WTC11 (cell line): ENCODE data around the gene CRBN. TPM values are rescaled to one million over a fixed set of nuclear protein-coding genes. Genes with fewer than 3 reads are reported as not detected.

Experiments used
- ATAC-seq: fragments of 200-7000 bp; cut with Tn5 transposase; 2 replicates; pipeline ENCODE4 v1.10.0; 2021; ENCODE audit warnings: mild to moderate bottlenecking, moderate library complexity
- CTCF ChIA-PET: fragments of 300-600 bp; sonication (Branson Sonifier 250); formaldehyde crosslinking; loops from one replicate; lab custom pipeline; 2021; ENCODE audit warnings: antibody characterized with exemption; lab: Charles Lee
- POLR2A ChIA-PET: fragments of 350-600 bp; sonication (Branson Sonifier 250); formaldehyde crosslinking; loops from one replicate; lab custom pipeline; 2021; ENCODE audit warnings: antibody characterized with exemption; lab: Charles Lee
- DNase-seq: peaks from one replicate; pipeline ENCODE4 v3.0.0; 2021; ENCODE audit warnings: low spot score
- H3K27ac Mint-ChIP-seq: 2 replicates; pipeline ENCODE4 v1.8.0; 2021; ENCODE audit warnings: mixed read lengths
- H3K27me3 Mint-ChIP-seq: 2 replicates; pipeline ENCODE4 v1.8.0; 2021; ENCODE audit warnings: low read depth, mild to moderate bottlenecking, moderate library complexity, mixed read lengths
- H3K36me3 Mint-ChIP-seq: 2 replicates; pipeline ENCODE4 v1.8.0; 2021; ENCODE audit warnings: mixed read lengths
- H3K4me1 Mint-ChIP-seq: 2 replicates; pipeline ENCODE4 v1.8.0; 2022; ENCODE audit warnings: mixed read lengths
- H3K4me3 Mint-ChIP-seq: 2 replicates; pipeline ENCODE4 v1.8.0; 2021; ENCODE audit warnings: mild to moderate bottlenecking, moderate library complexity, mixed read lengths
- H3K9me3 Mint-ChIP-seq: 2 replicates; pipeline ENCODE4 v1.8.0; 2021; ENCODE audit warnings: mixed read lengths
- ATF1 ChIP-seq: sonication (generic); formaldehyde crosslinking; IDR thresholded peaks from 2 replicates; pipeline ENCODE4 v1.8.1; 2023; ENCODE audit warnings: mild to moderate bottlenecking, moderate library complexity, missing genetic modification reagents
- ATF3 ChIP-seq: sonication (generic); formaldehyde crosslinking; conservative IDR thresholded peaks from 2 replicates; pipeline ENCODE4 v1.8.1; 2022; ENCODE audit warnings: mild to moderate bottlenecking, missing genetic modification reagents
- E2F1 ChIP-seq: sonication (generic); formaldehyde crosslinking; IDR thresholded peaks from 2 replicates; pipeline ENCODE4 v1.8.0; 2022; ENCODE audit warnings: mild to moderate bottlenecking, missing genetic modification reagents
- E2F4 ChIP-seq: sonication (generic); formaldehyde crosslinking; IDR thresholded peaks from 2 replicates; pipeline ENCODE4 v1.8.1; 2022; ENCODE audit warnings: low read depth, mild to moderate bottlenecking, moderate library complexity, missing genetic modification reagents, borderline replicate concordance
- ELF4 ChIP-seq: sonication (generic); formaldehyde crosslinking; IDR thresholded peaks from 2 replicates; pipeline ENCODE4 v1.8.1; 2022; ENCODE audit warnings: low read depth, mild to moderate bottlenecking, moderate library complexity, missing genetic modification reagents
- ESRRA ChIP-seq: sonication (generic); formaldehyde crosslinking; IDR thresholded peaks from 2 replicates; pipeline ENCODE4 v1.8.1; 2022; ENCODE audit warnings: mild to moderate bottlenecking, missing genetic modification reagents, borderline replicate concordance
- IRF1 ChIP-seq: sonication (generic); formaldehyde crosslinking; IDR thresholded peaks from 2 replicates; pipeline ENCODE4 v1.8.0; 2023; ENCODE audit warnings: missing genetic modification reagents
- KAT7 ChIP-seq: sonication (generic); formaldehyde crosslinking; IDR thresholded peaks from 2 replicates; pipeline ENCODE4 v1.8.1; 2023; ENCODE audit warnings: missing genetic modification reagents, mild to moderate bottlenecking, borderline replicate concordance
- MAX ChIP-seq: sonication (generic); formaldehyde crosslinking; IDR thresholded peaks from 2 replicates; pipeline ENCODE4 v1.8.0; 2022; ENCODE audit warnings: mild to moderate bottlenecking, missing genetic modification reagents
- MLX ChIP-seq: sonication (generic); formaldehyde crosslinking; IDR thresholded peaks from 2 replicates; pipeline ENCODE4 v1.8.1; 2023; ENCODE audit warnings: mild to moderate bottlenecking, missing genetic modification reagents, moderate library complexity
- MXD4 ChIP-seq: fragments of 250-450 bp; sonication (Bioruptor Pico); IDR thresholded peaks from 2 replicates; pipeline ENCODE4 v1.8.0; 2021; ENCODE audit warnings: mild to moderate bottlenecking, moderate library complexity, borderline replicate concordance
- MYBL2 ChIP-seq: sonication (generic); formaldehyde crosslinking; IDR thresholded peaks from 2 replicates; pipeline ENCODE4 v1.8.1; 2023; ENCODE audit warnings: mild to moderate bottlenecking, moderate library complexity, missing genetic modification reagents
- RELA ChIP-seq: sonication (generic); formaldehyde crosslinking; IDR thresholded peaks from 2 replicates; pipeline ENCODE4 v1.8.1; 2022; ENCODE audit warnings: missing genetic modification reagents, mild to moderate bottlenecking, borderline replicate concordance
- SMAD4 ChIP-seq: sonication (generic); formaldehyde crosslinking; IDR thresholded peaks from 2 replicates; pipeline ENCODE4 v1.8.0; 2022; ENCODE audit warnings: mild to moderate bottlenecking, missing genetic modification reagents
- SP1 ChIP-seq: sonication (generic); formaldehyde crosslinking; conservative IDR thresholded peaks from 2 replicates; pipeline ENCODE4 v1.8.1; 2022; ENCODE audit warnings: missing genetic modification reagents
- ZBTB43 ChIP-seq: sonication (generic); formaldehyde crosslinking; IDR thresholded peaks from 2 replicates; pipeline ENCODE4 v1.8.1; 2023; ENCODE audit warnings: mild to moderate bottlenecking, missing genetic modification reagents
- ZNF121 ChIP-seq: sonication (generic); formaldehyde crosslinking; IDR thresholded peaks from 2 replicates; pipeline ENCODE4 v1.8.0; 2023; ENCODE audit warnings: missing genetic modification reagents
- ZNF138 ChIP-seq: sonication (generic); formaldehyde crosslinking; conservative IDR thresholded peaks from 2 replicates; pipeline ENCODE4 v1.8.1; 2022; ENCODE audit warnings: mild to moderate bottlenecking, moderate library complexity, missing genetic modification reagents
- ZNF219 ChIP-seq: sonication (generic); formaldehyde crosslinking; IDR thresholded peaks from 2 replicates; pipeline ENCODE4 v1.8.0; 2023; ENCODE audit warnings: missing genetic modification reagents, mild to moderate bottlenecking, borderline replicate concordance
- ZNF396 ChIP-seq: fragments of 250-450 bp; sonication (Bioruptor Pico); IDR thresholded peaks from 2 replicates; pipeline ENCODE4 v1.8.0; 2021; ENCODE audit warnings: mild to moderate bottlenecking, moderate library complexity, borderline replicate concordance
- ZNF512 ChIP-seq: sonication (generic); formaldehyde crosslinking; IDR thresholded peaks from 2 replicates; pipeline ENCODE4 v1.8.1; 2022; ENCODE audit warnings: missing genetic modification reagents, borderline replicate concordance
- ZSCAN18 ChIP-seq: fragments of 250-450 bp; sonication (Bioruptor Pico); IDR thresholded peaks from 2 replicates; pipeline ENCODE4 v2.1.2; 2022; ENCODE audit warnings: mild to moderate bottlenecking, moderate library complexity
- total RNA-seq: library from RNA; stranded (reverse); gene quantifications from 3 replicates; pipeline ENCODE4 v1.2.3, GENCODE V29; 2021

CRBN gene
- total RNA-seq, 1 experiment from 2014 or later: 24.4 TPM

GRCh38 chr3:3221528-3221927, 42.0 kb upstream of the CRBN start (continued):
- TF ChIP-seq ZNF219 (no peak), RELA (no peak), ZNF512 (CRISPR knock-in tag) (no peak), MLX (CRISPR knock-in tag) (no peak), ZBTB43 (no peak), ZNF138 (CRISPR knock-in tag) (no peak)

- DNase-seq: no peak
- TF ChIP-seq E2F4 (CRISPR knock-in tag) (no peak), ZNF121 (no peak), ESRRA (no peak), ZNF396 (CRISPR knock-in tag) (no peak), MYBL2 (CRISPR knock-in tag) (no peak), KAT7 (CRISPR knock-in tag) (no peak), SMAD4 (CRISPR knock-in tag) (no peak), ATF3 (CRISPR knock-in tag) (no peak), SP1 (CRISPR knock-in tag) (no peak), E2F1 (CRISPR knock-in tag) (no peak), MLX (CRISPR knock-in tag) (no peak), MXD4 (no peak), ATF1 (CRISPR knock-in tag) (no peak), MAX (CRISPR knock-in tag) (no peak), ZSCAN18 (CRISPR knock-in tag) (no peak), ELF4 (CRISPR knock-in tag) (no peak), IRF1 (no peak)
- TF ChIP-seq, all 79 proteins: peak for 0
- peaks cover 11% of the 10 kb centered on the region for H3K36me3 Mint-ChIP-seq
- H3K9me3 Mint-ChIP-seq: peaks cover 60% of the 10 kb centered on the region
- H3K4me3 Mint-ChIP-seq: no peak overlapping the region
- ATAC-seq: no peak
- ChIA-PET CTCF (no interaction called here), POLR2A (no interaction called here)
- no peak overlapping the region for H3K27ac Mint-ChIP-seq
- H3K4me1 Mint-ChIP-seq: no peaks in the 10 kb centered on the region
- peaks cover 6% of the 10 kb centered on the region for H3K27me3 Mint-ChIP-seq
Observed at GRCh38 chr3:3216401-3216800, 36.9 kb upstream of the CRBN start.
